GM23338 (cell line): ENCODE data around the gene ASGR2. TPM values are rescaled to one million over a fixed set of nuclear protein-coding genes. Genes with fewer than 3 reads are reported as not detected.

ENCODE experiments used
- ATAC-seq: fragments of 200-7000 bp; cut with Tn5 transposase; 3 replicates; pipeline ENCODE4 v1.9.1; 2020
- DNase-seq: peaks from one replicate; pipeline ENCODE4 v3.0.0-alpha.2; 2015; ENCODE audit warnings: low spot score
- H2AFZ ChIP-seq: fragments of 200-600 bp; sonication (generic); 2 replicates; pipeline ENCODE4 v1.8.0; 2016; ENCODE audit warnings: antibody characterized with exemption, mild to moderate bottlenecking, moderate library complexity
- H3F3A ChIP-seq: fragments of 200-600 bp; sonication (generic); replicated peaks from 2 replicates; pipeline ENCODE4 v1.8.0; 2017; ENCODE audit warnings: antibody characterized with exemption, mixed run types, low read depth
- H3K27ac ChIP-seq: fragments of 200-600 bp; sonication (generic); 2 replicates; pipeline ENCODE4 v1.6.1; 2016; ENCODE audit warnings: low read depth
- H3K27me3 ChIP-seq: fragments of 200-600 bp; sonication (generic); 2 replicates; pipeline ENCODE4 v1.8.0; 2016; ENCODE audit warnings: mild to moderate bottlenecking, mixed run types, moderate library complexity; ENCODE audit not compliant: insufficient read depth
- H3K36me3 ChIP-seq: fragments of 200-600 bp; sonication (generic); 2 replicates; pipeline ENCODE4 v1.8.0; 2016; ENCODE audit warnings: mild to moderate bottlenecking; ENCODE audit not compliant: insufficient read depth
- H3K4me1 ChIP-seq: fragments of 200-600 bp; sonication (generic); 2 replicates; pipeline ENCODE4 v1.8.0; 2016; ENCODE audit warnings: mild to moderate bottlenecking, moderate library complexity; ENCODE audit not compliant: insufficient read depth
- H3K4me2 ChIP-seq: fragments of 200-600 bp; sonication (generic); 2 replicates; pipeline ENCODE4 v1.7.1; 2017; ENCODE audit warnings: mixed run types
- H3K4me3 ChIP-seq: fragments of 200-600 bp; sonication (generic); 2 replicates; pipeline ENCODE4 v1.6.1; 2016; ENCODE audit warnings: mixed run types
- H3K79me2 ChIP-seq: fragments of 200-600 bp; sonication (generic); replicated peaks from 2 replicates; pipeline ENCODE4 v1.8.0; 2017; ENCODE audit warnings: mild to moderate bottlenecking; ENCODE audit not compliant: insufficient read depth
- H3K9me2 ChIP-seq: fragments of 200-600 bp; sonication (generic); 2 replicates; pipeline ENCODE4 v1.8.0; 2017; ENCODE audit not compliant: insufficient read depth
- H4K20me1 ChIP-seq: fragments of 200-600 bp; sonication (generic); replicated peaks from 2 replicates; pipeline ENCODE4 v1.8.0; 2017; ENCODE audit warnings: mild to moderate bottlenecking; ENCODE audit not compliant: insufficient read depth
- H3K27ac Mint-ChIP-seq: 2 replicates; pipeline ENCODE4 v1.8.0; 2020; ENCODE audit warnings: inconsistent platforms, mild to moderate bottlenecking, moderate library complexity, mixed read lengths
- H3K27me3 Mint-ChIP-seq: 3 replicates; pipeline ENCODE4 v1.8.0; 2022; ENCODE audit warnings: low read depth, mild to moderate bottlenecking, moderate library complexity, mixed read lengths, inconsistent platforms; ENCODE audit not compliant: insufficient read depth, poor library complexity
- H3K36me3 Mint-ChIP-seq: 3 replicates; pipeline ENCODE4 v1.8.0; 2021; ENCODE audit warnings: low read depth, mild to moderate bottlenecking, inconsistent platforms, moderate library complexity, mixed read lengths
- H3K4me1 Mint-ChIP-seq: 3 replicates; pipeline ENCODE4 v1.8.0; 2020; ENCODE audit warnings: mild to moderate bottlenecking, inconsistent platforms, mixed read lengths
- H3K4me3 Mint-ChIP-seq: 3 replicates; pipeline ENCODE4 v1.8.0; 2021; ENCODE audit warnings: moderate library complexity, mild to moderate bottlenecking, inconsistent platforms, mixed read lengths
- H3K9me3 Mint-ChIP-seq: 3 replicates; pipeline ENCODE4 v1.8.0; 2020; ENCODE audit warnings: moderate library complexity, mild to moderate bottlenecking, inconsistent platforms, mixed read lengths
- CREB1 ChIP-seq: fragments of 250-450 bp; sonication (Bioruptor Pico); IDR thresholded peaks from 2 replicates; pipeline ENCODE4 v1.5.0; 2020; ENCODE audit warnings: low read depth, mild to moderate bottlenecking, moderate library complexity
- EZH2phosphoT487 ChIP-seq: fragments of 200-600 bp; sonication (generic); IDR thresholded peaks from one replicate; pipeline ENCODE4 v1.8.1; 2018; ENCODE audit warnings: antibody characterized with exemption; ENCODE audit not compliant: unreplicated experiment
- NANOG ChIP-seq: IDR thresholded peaks from 2 replicates; pipeline ENCODE4 v1.6.1; 2016; ENCODE audit warnings: antibody characterized with exemption, borderline replicate concordance
- STAT1 ChIP-seq: IDR thresholded peaks from one replicate; pipeline ENCODE4 v1.6.1; 2016; ENCODE audit warnings: antibody characterized with exemption; ENCODE audit not compliant: unreplicated experiment
- ZNF331 ChIP-seq: fragments of 250-450 bp; sonication (Bioruptor Pico); IDR thresholded peaks from 2 replicates; pipeline ENCODE4 v1.5.0; 2020; ENCODE audit warnings: low read depth, mild to moderate bottlenecking, moderate library complexity
- polyA plus RNA-seq: library from polyadenylated mRNA; unstranded; fragments of >200 nt; fragmentation: Nextera tagmentation; extraction: Ambion mirVana; gene quantifications from 2 replicates; pipeline ENCODE4 v1.2.1, GENCODE V29; 2016
- total RNA-seq: library from RNA; depleted of rRNA; stranded (reverse); fragments of >200 nt; shearing (Covaris generic); gene quantifications from 2 replicates; pipeline ENCODE4 v1.2.3, GENCODE V29; 2014
- TF ChIP-seq, protein P1 (sequence below): fragments of 250-450 bp; sonication (Bioruptor Pico); IDR thresholded peaks from 2 replicates; pipeline ENCODE4 v1.5.0; 2020; ENCODE audit warnings: mild to moderate bottlenecking, moderate library complexity
- TF ChIP-seq, protein P2 (sequence below): IDR thresholded peaks from 2 replicates; pipeline ENCODE4 v1.6.1; 2016; ENCODE audit warnings: antibody characterized with exemption

The ASGR2 gene
- total and polyA plus RNA-seq, 2 experiments from 2014 or later = 0.97 TPM; not detected in 1

DNA sequence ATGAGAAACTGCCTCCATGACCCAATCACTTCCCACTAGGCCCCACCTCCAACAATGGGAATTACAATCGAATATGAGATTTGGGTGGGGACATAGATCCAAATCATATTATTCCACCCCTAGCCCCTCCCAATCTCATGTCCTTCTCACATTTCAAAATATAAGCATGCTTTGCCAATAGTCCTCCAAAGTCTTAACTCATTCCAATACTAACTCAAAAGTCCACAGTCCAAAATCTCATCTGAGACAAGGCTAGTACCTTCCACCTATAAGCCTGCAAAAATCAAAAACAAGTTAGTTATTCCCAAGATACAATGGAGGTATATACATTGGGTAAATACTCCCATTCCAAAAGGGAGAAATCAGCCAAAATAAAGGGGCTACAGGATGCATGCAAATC lies 47.4 kb downstream of the ASGR2 start:
- no peak overlapping the region for H2AFZ ChIP-seq
- no peaks in the 10 kb centered on the region for H3K36me3 ChIP-seq
- H3K4me3 ChIP-seq = no peak overlapping the region
- Mint-ChIP-seq H3K9me3 (peaks cover 33% of the 10 kb centered on the region), H3K4me3 (no peak overlapping the region), H3K27ac (no peak overlapping the region), H3K36me3 (peaks cover 22% of the 10 kb centered on the region), H3K4me1 (peaks cover 3% of the 10 kb centered on the region; the same call in 2 of the 3 replicates), H3K27me3 (peaks cover 15% of the 10 kb centered on the region)
- no peaks in the 10 kb centered on the region for H4K20me1 ChIP-seq
- no peak for DNase-seq
- H3K4me2 ChIP-seq = no peak overlapping the region
- ATAC-seq = no peak
- no peak for TF ChIP-seq ZNF331 (CRISPR knock-in tag)
- TF ChIP-seq, protein P1, sequence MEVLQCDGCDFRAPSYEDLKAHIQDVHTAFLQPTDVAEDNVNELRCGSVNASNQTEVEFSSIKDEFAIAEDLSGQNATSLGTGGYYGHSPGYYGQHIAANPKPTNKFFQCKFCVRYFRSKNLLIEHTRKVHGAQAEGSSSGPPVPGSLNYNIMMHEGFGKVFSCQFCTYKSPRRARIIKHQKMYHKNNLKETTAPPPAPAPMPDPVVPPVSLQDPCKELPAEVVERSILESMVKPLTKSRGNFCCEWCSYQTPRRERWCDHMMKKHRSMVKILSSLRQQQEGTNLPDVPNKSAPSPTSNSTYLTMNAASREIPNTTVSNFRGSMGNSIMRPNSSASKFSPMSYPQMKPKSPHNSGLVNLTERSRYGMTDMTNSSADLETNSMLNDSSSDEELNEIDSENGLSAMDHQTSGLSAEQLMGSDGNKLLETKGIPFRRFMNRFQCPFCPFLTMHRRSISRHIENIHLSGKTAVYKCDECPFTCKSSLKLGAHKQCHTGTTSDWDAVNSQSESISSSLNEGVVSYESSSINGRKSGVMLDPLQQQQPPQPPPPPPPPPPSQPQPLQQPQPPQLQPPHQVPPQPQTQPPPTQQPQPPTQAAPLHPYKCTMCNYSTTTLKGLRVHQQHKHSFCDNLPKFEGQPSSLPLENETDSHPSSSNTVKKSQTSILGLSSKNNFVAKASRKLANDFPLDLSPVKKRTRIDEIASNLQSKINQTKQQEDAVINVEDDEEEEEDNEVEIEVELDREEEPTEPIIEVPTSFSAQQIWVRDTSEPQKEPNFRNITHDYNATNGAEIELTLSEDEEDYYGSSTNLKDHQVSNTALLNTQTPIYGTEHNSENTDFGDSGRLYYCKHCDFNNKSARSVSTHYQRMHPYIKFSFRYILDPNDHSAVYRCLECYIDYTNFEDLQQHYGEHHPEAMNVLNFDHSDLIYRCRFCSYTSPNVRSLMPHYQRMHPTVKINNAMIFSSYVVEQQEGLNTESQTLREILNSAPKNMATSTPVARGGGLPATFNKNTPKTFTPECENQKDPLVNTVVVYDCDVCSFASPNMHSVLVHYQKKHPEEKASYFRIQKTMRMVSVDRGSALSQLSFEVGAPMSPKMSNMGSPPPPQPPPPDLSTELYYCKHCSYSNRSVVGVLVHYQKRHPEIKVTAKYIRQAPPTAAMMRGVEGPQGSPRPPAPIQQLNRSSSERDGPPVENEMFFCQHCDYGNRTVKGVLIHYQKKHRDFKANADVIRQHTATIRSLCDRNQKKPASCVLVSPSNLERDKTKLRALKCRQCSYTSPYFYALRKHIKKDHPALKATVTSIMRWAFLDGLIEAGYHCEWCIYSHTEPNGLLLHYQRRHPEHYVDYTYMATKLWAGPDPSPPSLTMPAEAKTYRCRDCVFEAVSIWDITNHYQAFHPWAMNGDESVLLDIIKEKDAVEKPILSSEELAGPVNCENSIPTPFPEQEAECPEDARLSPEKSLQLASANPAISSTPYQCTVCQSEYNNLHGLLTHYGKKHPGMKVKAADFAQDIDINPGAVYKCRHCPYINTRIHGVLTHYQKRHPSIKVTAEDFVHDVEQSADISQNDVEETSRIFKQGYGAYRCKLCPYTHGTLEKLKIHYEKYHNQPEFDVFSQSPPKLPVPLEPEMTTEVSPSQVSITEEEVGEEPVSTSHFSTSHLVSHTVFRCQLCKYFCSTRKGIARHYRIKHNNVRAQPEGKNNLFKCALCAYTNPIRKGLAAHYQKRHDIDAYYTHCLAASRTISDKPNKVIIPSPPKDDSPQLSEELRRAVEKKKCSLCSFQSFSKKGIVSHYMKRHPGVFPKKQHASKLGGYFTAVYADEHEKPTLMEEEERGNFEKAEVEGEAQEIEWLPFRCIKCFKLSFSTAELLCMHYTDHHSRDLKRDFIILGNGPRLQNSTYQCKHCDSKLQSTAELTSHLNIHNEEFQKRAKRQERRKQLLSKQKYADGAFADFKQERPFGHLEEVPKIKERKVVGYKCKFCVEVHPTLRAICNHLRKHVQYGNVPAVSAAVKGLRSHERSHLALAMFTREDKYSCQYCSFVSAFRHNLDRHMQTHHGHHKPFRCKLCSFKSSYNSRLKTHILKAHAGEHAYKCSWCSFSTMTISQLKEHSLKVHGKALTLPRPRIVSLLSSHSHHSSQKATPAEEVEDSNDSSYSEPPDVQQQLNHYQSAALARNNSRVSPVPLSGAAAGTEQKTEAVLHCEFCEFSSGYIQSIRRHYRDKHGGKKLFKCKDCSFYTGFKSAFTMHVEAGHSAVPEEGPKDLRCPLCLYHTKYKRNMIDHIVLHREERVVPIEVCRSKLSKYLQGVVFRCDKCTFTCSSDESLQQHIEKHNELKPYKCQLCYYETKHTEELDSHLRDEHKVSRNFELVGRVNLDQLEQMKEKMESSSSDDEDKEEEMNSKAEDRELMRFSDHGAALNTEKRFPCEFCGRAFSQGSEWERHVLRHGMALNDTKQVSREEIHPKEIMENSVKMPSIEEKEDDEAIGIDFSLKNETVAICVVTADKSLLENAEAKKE = no peak
- no peaks in the 10 kb centered on the region for H3K4me1 ChIP-seq
- no peaks in the 10 kb centered on the region for H3K27me3 ChIP-seq
- no peaks in the 10 kb centered on the region for H3K79me2 ChIP-seq
- no peak overlapping the region for H3K27ac ChIP-seq
- H3F3A ChIP-seq = no peaks in the 10 kb centered on the region
- H3K9me2 ChIP-seq = no peaks in the 10 kb centered on the region

DNA sequence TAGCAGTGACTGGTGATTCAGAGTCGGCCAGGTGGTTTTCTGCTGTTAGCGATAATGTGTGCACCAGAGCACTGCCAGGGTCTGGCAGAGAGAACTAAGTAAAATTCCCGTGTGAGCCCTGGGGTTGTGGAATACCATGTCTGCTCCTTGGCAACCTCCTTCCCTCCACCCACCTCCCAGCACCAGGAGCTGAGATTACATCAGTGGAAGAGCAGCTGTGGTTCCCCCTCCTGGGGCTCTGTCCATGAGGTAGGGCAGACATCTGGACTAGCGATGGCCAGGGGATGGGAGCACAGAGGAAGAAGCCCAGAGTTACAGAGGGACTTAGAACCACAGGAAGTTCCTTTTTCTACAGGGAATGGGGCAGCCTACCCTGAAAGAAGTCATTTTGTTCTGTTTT lies 50.4 kb downstream of the ASGR2 start:
- no peaks in the 10 kb centered on the region for H3K9me2 ChIP-seq
- H3F3A ChIP-seq = no peaks in the 10 kb centered on the region
- Mint-ChIP-seq H3K4me3 (no peak overlapping the region), H3K27ac (no peak overlapping the region), H3K27me3 (peaks cover 15% of the 10 kb centered on the region), H3K4me1 (peaks cover 3% of the 10 kb centered on the region; the same call in 2 of the 3 replicates), H3K9me3 (peaks cover 32% of the 10 kb centered on the region), H3K36me3 (peaks cover 20% of the 10 kb centered on the region)
- DNase-seq (no peak), ATAC-seq (no peak)
- no peaks in the 10 kb centered on the region for H4K20me1 ChIP-seq
- no peaks in the 10 kb centered on the region for H3K27me3 ChIP-seq
- no peak for TF ChIP-seq NANOG
- TF ChIP-seq, protein P2, sequence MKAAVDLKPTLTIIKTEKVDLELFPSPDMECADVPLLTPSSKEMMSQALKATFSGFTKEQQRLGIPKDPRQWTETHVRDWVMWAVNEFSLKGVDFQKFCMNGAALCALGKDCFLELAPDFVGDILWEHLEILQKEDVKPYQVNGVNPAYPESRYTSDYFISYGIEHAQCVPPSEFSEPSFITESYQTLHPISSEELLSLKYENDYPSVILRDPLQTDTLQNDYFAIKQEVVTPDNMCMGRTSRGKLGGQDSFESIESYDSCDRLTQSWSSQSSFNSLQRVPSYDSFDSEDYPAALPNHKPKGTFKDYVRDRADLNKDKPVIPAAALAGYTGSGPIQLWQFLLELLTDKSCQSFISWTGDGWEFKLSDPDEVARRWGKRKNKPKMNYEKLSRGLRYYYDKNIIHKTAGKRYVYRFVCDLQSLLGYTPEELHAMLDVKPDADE = no peak
- TF ChIP-seq CREB1 (CRISPR knock-in tag) = no peak
- no peak for TF ChIP-seq EZH2phosphoT487
- TF ChIP-seq STAT1 = no peak
- H3K79me2 ChIP-seq = no peaks in the 10 kb centered on the region
- H3K27ac ChIP-seq = no peak overlapping the region
- no peaks in the 10 kb centered on the region for H3K36me3 ChIP-seq
- no peak overlapping the region for H3K4me2 ChIP-seq
- H2AFZ ChIP-seq = peak overlapping the region; percentile 59; the same call in 1 of the 2 replicates
- no peak overlapping the region for H3K4me3 ChIP-seq
- H3K4me1 ChIP-seq = no peaks in the 10 kb centered on the region
